AG04450 (cell line): Measurements from ENCODE around the gene TM2D3. TPM values are rescaled to one million over a fixed set of nuclear protein-coding genes. Genes with fewer than 3 reads are reported as not detected.

ENCODE experiments used
- CTCF ChIA-PET: fragments of 300-600, 350-600 bp; formaldehyde crosslinking; extraction: SDS; loops from one replicate; lab custom pipeline; 2022; ENCODE audit warnings: antibody characterized with exemption, inconsistent platforms; lab: Charles Lee
- POLR2A ChIA-PET: fragments of 350-600 bp; formaldehyde crosslinking; extraction: SDS; loops from one replicate; lab custom pipeline; 2021; ENCODE audit warnings: antibody characterized with exemption, inconsistent platforms; lab: Yijun Ruan, JAX
- DNase-seq: peaks from one replicate; pipeline ENCODE4 v3.0.0-alpha.2; 2011; ENCODE audit warnings: low read depth, low spot score
- H3K27ac ChIP-seq: one replicate; pipeline ENCODE4 v1.5.1; 2012; ENCODE audit warnings: low read depth, low read length, control low read depth
- H3K27me3 ChIP-seq: one replicate; pipeline ENCODE4 v1.6.0; 2012; ENCODE audit warnings: low read length; ENCODE audit not compliant: control insufficient read depth, insufficient read depth
- H3K4me3 ChIP-seq: 2 replicates; pipeline ENCODE4 v1.5.1; 2011; ENCODE audit warnings: mild to moderate bottlenecking, low read depth, low read length, control low read depth
- H3K9me3 ChIP-seq: 2 replicates; pipeline ENCODE4 v1.5.1; 2012; ENCODE audit warnings: low read length; ENCODE audit not compliant: control insufficient read depth, insufficient read depth
- polyA plus RNA-seq: library from polyadenylated mRNA; depleted of rRNA; stranded (reverse); fragments of >200 nt; gene quantifications from 2 replicates; pipeline ENCODE4 v1.2.3, GENCODE V29; 2011
- TF ChIP-seq, protein P1 (sequence below): IDR thresholded peaks from 2 replicates; pipeline ENCODE4 v1.5.1; 2011; ENCODE audit warnings: low read depth, low read length, control low read depth, inconsistent platforms

TM2D3 gene
- polyA plus RNA-seq, 1 experiment, result 64.2 TPM

- H3K9me3 ChIP-seq, result no peaks in the 10 kb centered on the region
- no peak overlapping the region for H3K27ac ChIP-seq
- DNase-seq, result no peak
- no peak overlapping the region for H3K4me3 ChIP-seq
- ChIA-PET POLR2A (no interaction called here), CTCF (no interaction called here)
- H3K27me3 ChIP-seq, result peaks cover 4% of the 10 kb centered on the region
- TF ChIP-seq, protein P1, sequence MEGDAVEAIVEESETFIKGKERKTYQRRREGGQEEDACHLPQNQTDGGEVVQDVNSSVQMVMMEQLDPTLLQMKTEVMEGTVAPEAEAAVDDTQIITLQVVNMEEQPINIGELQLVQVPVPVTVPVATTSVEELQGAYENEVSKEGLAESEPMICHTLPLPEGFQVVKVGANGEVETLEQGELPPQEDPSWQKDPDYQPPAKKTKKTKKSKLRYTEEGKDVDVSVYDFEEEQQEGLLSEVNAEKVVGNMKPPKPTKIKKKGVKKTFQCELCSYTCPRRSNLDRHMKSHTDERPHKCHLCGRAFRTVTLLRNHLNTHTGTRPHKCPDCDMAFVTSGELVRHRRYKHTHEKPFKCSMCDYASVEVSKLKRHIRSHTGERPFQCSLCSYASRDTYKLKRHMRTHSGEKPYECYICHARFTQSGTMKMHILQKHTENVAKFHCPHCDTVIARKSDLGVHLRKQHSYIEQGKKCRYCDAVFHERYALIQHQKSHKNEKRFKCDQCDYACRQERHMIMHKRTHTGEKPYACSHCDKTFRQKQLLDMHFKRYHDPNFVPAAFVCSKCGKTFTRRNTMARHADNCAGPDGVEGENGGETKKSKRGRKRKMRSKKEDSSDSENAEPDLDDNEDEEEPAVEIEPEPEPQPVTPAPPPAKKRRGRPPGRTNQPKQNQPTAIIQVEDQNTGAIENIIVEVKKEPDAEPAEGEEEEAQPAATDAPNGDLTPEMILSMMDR, result no peak
These were observed 32.6 kb downstream of the TM2D3 start for GRCh38 chr15:101619615-101619865.

GRCh38 chr15:101618851-101619614 is 33.1 kb downstream of the TM2D3 start:
- POLR2A ChIA-PET, result no interaction called here
- CTCF ChIA-PET, result interaction anchor here (4.7 kb wide), 1 partner anchor 21 kb away, joined by 31 read pairs; no protein-coding TSS in a partner anchor

GRCh38 chr15:101618076-101618475 is 34.1 kb downstream of the TM2D3 start:
- Histone ChIP-seq H3K27me3 (peaks cover 4% of the 10 kb centered on the region), H3K4me3 (no peak overlapping the region), H3K9me3 (no peaks in the 10 kb centered on the region), H3K27ac (no peak overlapping the region)
- TF ChIP-seq, protein P1, result no peak
- ChIA-PET CTCF (interaction anchor here (4.7 kb wide), 1 partner anchor 22 kb away, joined by 31 read pairs; no protein-coding TSS in a partner anchor), POLR2A (no interaction called here)
- DNase-seq, result no peak

More at GRCh38 chr15:101618851-101619614, 33.1 kb downstream of the TM2D3 start:
- DNase-seq, result no peak
- TF ChIP-seq, protein P1, result no peak
- Histone ChIP-seq H3K27me3 (peaks cover 4% of the 10 kb centered on the region), H3K9me3 (no peaks in the 10 kb centered on the region), H3K4me3 (no peak overlapping the region), H3K27ac (no peak overlapping the region)

DNA sequence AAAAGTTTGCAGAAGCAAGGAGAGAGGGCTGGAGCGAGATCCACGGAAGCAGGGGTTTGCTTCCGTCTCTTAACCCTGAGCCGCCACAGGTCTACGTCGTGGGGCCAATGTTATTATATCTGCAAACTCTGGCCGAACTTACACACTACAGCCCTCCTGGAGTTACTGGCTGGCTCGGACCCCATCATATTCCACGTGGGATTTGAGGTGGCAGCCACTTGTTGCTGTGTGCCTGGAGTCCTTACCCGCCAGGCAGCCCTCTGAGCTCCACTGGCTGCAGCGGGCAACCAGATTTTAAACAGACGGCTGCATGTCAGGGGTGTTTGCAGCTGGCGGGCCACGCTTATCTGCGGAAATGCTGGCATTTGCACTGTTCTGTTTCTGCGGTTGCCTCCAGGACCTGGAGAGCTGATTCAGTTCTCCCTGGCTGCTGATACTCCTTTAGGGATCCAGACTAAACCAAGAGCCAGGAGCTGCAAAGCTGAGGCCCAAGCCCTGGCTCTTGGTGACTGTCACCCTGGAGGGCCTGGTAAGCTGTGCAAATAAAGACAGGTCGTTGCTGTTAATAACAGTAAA is 34.7 kb downstream of the TM2D3 start:
- Histone ChIP-seq H3K27ac (no peak overlapping the region), H3K4me3 (no peak overlapping the region), H3K27me3 (peaks cover 4% of the 10 kb centered on the region), H3K9me3 (no peaks in the 10 kb centered on the region)
- ChIA-PET POLR2A (no interaction called here), CTCF (interaction anchor here (4.7 kb wide), 1 partner anchor 23 kb away, joined by 31 read pairs; no protein-coding TSS in a partner anchor)
- DNase-seq, result no peak
- TF ChIP-seq, protein P1, result no peak
